ENCODE data around the gene PRKCB. TPM values are rescaled to one million over a fixed set of nuclear protein-coding genes. Genes with fewer than 3 reads are reported as not detected.

The PRKCB gene
- polyA plus RNA-seq, 1 experiment, result not detected

GRCh38 chr16:24214992-24215391 is 379.2 kb downstream of the PRKCB start:
- H3K4me3 ChIP-seq (ENCODE audit: low read depth, low read length), result no peak overlapping the region
- H3K9me3 ChIP-seq (ENCODE audit: control insufficient read depth, insufficient read depth, low read length), result no peaks in the 10 kb centered on the region
- H3K27ac ChIP-seq (ENCODE audit: low read depth, low read length), result no peak overlapping the region
- CTCF ChIA-PET, result no interaction called here
- POLR2A ChIA-PET, result no interaction called here
- TF ChIP-seq, protein P1, sequence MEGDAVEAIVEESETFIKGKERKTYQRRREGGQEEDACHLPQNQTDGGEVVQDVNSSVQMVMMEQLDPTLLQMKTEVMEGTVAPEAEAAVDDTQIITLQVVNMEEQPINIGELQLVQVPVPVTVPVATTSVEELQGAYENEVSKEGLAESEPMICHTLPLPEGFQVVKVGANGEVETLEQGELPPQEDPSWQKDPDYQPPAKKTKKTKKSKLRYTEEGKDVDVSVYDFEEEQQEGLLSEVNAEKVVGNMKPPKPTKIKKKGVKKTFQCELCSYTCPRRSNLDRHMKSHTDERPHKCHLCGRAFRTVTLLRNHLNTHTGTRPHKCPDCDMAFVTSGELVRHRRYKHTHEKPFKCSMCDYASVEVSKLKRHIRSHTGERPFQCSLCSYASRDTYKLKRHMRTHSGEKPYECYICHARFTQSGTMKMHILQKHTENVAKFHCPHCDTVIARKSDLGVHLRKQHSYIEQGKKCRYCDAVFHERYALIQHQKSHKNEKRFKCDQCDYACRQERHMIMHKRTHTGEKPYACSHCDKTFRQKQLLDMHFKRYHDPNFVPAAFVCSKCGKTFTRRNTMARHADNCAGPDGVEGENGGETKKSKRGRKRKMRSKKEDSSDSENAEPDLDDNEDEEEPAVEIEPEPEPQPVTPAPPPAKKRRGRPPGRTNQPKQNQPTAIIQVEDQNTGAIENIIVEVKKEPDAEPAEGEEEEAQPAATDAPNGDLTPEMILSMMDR (IDR thresholded peaks at IDR 0.05; ENCODE audit: low read depth, low read length), result no peak
- DNase-seq (ENCODE audit: low read depth, low spot score), result no peak
- H3K27me3 ChIP-seq (ENCODE audit: control insufficient read depth, insufficient read depth, low read length), result no peaks in the 10 kb centered on the region

DNA sequence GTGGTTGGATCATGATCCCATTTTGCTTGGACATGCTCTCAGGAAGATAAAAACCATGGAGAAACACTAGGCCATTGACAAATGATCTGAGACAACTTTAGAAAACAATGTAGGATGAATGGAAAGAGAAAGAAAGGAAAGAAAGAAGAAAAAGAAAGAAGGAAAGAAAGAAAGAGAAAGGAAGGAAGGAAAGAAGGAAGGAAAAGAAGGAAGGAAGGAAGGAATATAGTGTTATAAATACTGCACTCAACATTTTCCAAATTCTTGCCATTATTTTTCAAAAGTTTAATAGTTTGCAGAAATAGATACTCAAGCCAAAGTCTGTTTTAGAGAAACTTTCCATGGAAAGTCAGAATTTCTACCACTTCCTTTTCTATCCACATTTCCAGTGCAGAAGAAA is 381.2 kb downstream of the PRKCB start:
- Histone ChIP-seq H3K9me3 (ENCODE audit: control insufficient read depth, insufficient read depth, low read length) (no peaks in the 10 kb centered on the region), H3K27ac (ENCODE audit: low read depth, low read length) (no peak overlapping the region), H3K27me3 (ENCODE audit: control insufficient read depth, insufficient read depth, low read length) (no peaks in the 10 kb centered on the region), H3K4me3 (ENCODE audit: low read depth, low read length) (no peak overlapping the region)
- POLR2A ChIA-PET, result no interaction called here
- CTCF ChIA-PET, result no interaction called here
- no peak for DNase-seq (ENCODE audit: low read depth, low spot score)
- TF ChIP-seq, protein P1 (IDR thresholded peaks at IDR 0.05; ENCODE audit: low read depth, low read length), result no peak

- no peaks in the 10 kb centered on the region for H3K9me3 ChIP-seq (ENCODE audit: control insufficient read depth, insufficient read depth, low read length)
- H3K27me3 ChIP-seq (ENCODE audit: control insufficient read depth, insufficient read depth, low read length), result no peaks in the 10 kb centered on the region
- POLR2A ChIA-PET, result no interaction called here
- no peak overlapping the region for H3K27ac ChIP-seq (ENCODE audit: low read depth, low read length)
- TF ChIP-seq, protein P1 (IDR thresholded peaks at IDR 0.05; ENCODE audit: low read depth, low read length), result no peak
- no peak for DNase-seq (ENCODE audit: low read depth, low spot score)
- H3K4me3 ChIP-seq (ENCODE audit: low read depth, low read length), result no peak overlapping the region
- CTCF ChIA-PET, result no interaction called here
Observed at GRCh38 chr16:24217461-24217860, 381.7 kb downstream of the PRKCB start.

GRCh38 chr16:24218299-24218698 is 382.5 kb downstream of the PRKCB start:
- DNase-seq (ENCODE audit: low read depth, low spot score), result no peak
- CTCF ChIA-PET, result no interaction called here
- Histone ChIP-seq H3K4me3 (ENCODE audit: low read depth, low read length) (no peak overlapping the region), H3K27me3 (ENCODE audit: control insufficient read depth, insufficient read depth, low read length) (no peaks in the 10 kb centered on the region), H3K9me3 (ENCODE audit: control insufficient read depth, insufficient read depth, low read length) (no peaks in the 10 kb centered on the region), H3K27ac (ENCODE audit: low read depth, low read length) (no peak overlapping the region)
- POLR2A ChIA-PET, result no interaction called here
- TF ChIP-seq, protein P1 (IDR thresholded peaks at IDR 0.05; ENCODE audit: low read depth, low read length), result no peak

GRCh38 chr16:24221219-24221618 is 385.4 kb downstream of the PRKCB start:
- Histone ChIP-seq H3K27me3 (ENCODE audit: control insufficient read depth, insufficient read depth, low read length) (no peaks in the 10 kb centered on the region), H3K4me3 (ENCODE audit: low read depth, low read length) (no peak overlapping the region), H3K9me3 (ENCODE audit: control insufficient read depth, insufficient read depth, low read length) (no peaks in the 10 kb centered on the region), H3K27ac (ENCODE audit: low read depth, low read length) (no peak overlapping the region)
- no peak for DNase-seq (ENCODE audit: low read depth, low spot score)
- CTCF ChIA-PET, result interaction anchor here (0.6 kb wide), 1 partner anchor 169 kb away, joined by 3 read pairs; no protein-coding TSS in a partner anchor
- POLR2A ChIA-PET, result no interaction called here
- TF ChIP-seq, protein P1 (IDR thresholded peaks at IDR 0.05; ENCODE audit: low read depth, low read length), result no peak

All from AG04450 (cell line).